Endothelial cell of hepatic sinusoid (primary cell): Measurements from ENCODE around the gene RAD18.

ENCODE experiments used
- in situ Hi-C: cut with HindIII; loops from 2 replicates; pipeline ENCODE4 v1.10.0; 2017; ENCODE audit warnings: low sequenced_read_pairs

The RAD18 gene

GRCh38 chr3:8966820-8967348, 3.6 kb upstream of the RAD18 start:
- in situ Hi-C loops: no loop called here

DNA sequence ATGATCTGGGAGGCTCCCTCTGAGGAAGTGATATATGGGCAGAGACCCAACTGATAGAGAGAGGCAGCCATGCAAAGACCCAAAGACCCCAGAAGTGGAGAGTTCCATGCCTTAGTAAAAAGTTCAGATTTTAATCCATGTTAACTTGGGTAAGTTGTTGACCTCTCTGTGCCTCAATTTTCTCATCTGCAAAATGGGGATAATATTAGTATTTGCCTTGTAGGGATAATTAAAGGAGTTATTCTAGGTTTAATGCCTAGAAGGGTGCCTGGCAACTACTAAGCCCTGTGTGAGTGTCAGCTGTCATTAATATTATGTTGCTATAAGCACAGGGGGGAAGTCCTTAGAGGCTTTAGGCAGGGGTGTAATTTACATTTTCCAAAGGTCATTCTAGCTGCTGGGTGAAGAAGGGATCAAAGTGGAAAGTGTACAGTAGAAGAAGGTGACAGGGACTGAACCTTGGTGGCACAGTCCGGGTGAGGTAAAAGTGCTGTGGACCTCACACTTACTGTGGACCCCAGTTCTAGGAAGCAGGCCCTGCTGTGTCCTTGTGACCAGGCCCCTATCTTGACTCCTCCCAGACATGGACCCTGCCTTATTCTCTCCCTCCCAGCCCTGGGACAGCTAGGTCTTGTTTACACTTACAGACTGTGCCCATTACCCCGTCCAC, 3.0 kb upstream of the RAD18 start:
- in situ Hi-C loops: no loop called here

- in situ Hi-C loops: loop anchor here (5.0 kb wide), 1 partner anchor 62 kb away; no protein-coding TSS in a partner anchor
These were observed 1.4 kb upstream of the RAD18 start for GRCh38 chr3:8964436-8965370.

DNA sequence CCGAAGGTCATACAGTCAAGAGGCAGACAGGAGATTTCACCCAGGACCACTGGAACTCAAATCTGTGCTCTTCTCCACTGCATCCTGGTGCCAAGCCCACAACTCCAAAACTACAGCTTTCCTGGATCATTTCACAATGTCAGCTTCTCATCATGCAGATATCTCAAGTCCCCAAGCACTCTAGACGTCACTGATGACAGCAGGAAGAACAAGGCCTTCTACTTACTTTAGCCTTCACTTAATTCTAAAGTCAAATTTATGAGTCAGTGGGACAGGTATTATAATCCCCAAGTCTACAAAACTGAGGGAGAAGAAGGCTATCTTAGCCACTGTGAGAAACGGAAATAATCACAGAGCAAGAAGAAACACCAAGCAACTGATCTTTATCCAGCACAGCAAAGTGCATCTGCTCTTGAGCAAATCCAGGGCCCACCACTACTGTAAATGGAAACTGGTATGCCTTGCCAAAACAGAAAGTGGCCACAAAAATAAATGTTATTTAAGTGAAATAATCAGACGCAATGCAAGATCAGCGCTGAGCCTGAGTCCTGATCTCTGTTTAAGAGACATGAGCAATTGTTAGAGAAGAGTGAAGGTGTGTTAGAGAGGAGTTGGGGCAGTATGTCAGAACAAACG, 928 bp downstream of the RAD18 start:
- in situ Hi-C loops: loop anchor here (5.0 kb wide), 1 partner anchor 60 kb away; no protein-coding TSS in a partner anchor

DNA sequence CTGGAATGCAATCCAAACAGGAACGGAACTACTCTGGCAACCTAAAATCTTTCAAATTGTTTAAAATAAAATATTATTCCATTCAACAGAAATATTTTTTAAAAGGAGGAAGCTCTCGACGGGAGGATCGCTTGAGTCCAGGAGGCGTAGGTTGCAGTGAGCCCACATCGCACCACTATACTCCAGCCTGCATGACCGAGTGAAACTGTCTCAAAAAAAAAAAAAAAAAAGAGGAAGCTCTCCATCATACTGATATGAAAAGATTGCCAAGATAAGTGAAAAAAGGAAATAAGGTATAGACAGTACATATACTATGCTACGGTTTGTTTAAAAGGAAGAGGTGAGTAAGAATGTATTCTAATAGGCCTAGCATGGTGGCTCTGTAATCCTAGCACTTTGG, 3.6 kb downstream of the RAD18 start:
- in situ Hi-C loops: loop anchor here (5.0 kb wide), 1 partner anchor 57 kb away; no protein-coding TSS in a partner anchor

GRCh38 chr3:8954938-8955763, 8.1 kb downstream of the RAD18 start:
- in situ Hi-C loops: no loop called here

GRCh38 chr3:8953313-8953712, 10.0 kb downstream of the RAD18 start:
- in situ Hi-C loops: no loop called here

DNA sequence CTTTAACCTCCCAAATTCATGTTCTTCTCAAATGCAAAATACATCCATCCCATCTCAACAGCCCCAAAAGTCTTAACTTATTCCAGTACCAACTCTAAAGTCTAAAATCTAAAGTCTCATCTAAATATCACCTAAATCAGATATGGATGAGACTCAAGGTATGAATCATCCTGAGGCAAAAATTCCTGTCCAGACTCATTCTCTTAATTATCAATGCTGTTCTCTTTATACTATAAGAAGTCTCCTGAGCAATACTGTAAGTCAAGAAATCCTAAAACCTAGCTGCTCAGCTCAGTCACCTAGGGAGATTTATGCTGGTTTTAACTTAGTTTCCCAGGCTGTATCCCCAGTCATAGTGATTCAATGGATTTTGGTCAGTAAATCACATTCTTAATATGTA, 11.1 kb downstream of the RAD18 start:
- in situ Hi-C loops: no loop called here

GRCh38 chr3:8945890-8946600, 17.2 kb downstream of the RAD18 start:
- in situ Hi-C loops: no loop called here

GRCh38 chr3:8942746-8943488, 20.4 kb downstream of the RAD18 start:
- in situ Hi-C loops: no loop called here

GRCh38 chr3:8942115-8942514, 21.2 kb downstream of the RAD18 start:
- in situ Hi-C loops: no loop called here

DNA sequence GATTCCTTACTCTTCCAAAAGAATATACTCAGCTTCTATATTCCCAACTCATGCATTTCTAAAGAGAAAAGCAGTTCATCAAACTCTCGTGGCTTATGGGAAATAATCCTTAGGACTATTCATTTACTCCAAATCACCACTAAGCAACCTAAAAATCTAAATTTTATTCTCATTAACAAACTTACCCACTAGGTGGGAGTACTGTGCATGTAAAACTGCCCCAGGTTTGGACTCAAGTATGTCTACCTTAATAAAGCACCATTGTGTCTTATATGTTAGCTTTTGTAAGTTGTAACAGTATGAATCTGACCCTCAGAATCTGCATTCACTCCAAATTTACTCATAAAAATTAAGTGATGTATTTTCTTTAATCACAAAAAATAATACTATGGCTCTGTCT, 25.3 kb downstream of the RAD18 start:
- in situ Hi-C loops: no loop called here

DNA sequence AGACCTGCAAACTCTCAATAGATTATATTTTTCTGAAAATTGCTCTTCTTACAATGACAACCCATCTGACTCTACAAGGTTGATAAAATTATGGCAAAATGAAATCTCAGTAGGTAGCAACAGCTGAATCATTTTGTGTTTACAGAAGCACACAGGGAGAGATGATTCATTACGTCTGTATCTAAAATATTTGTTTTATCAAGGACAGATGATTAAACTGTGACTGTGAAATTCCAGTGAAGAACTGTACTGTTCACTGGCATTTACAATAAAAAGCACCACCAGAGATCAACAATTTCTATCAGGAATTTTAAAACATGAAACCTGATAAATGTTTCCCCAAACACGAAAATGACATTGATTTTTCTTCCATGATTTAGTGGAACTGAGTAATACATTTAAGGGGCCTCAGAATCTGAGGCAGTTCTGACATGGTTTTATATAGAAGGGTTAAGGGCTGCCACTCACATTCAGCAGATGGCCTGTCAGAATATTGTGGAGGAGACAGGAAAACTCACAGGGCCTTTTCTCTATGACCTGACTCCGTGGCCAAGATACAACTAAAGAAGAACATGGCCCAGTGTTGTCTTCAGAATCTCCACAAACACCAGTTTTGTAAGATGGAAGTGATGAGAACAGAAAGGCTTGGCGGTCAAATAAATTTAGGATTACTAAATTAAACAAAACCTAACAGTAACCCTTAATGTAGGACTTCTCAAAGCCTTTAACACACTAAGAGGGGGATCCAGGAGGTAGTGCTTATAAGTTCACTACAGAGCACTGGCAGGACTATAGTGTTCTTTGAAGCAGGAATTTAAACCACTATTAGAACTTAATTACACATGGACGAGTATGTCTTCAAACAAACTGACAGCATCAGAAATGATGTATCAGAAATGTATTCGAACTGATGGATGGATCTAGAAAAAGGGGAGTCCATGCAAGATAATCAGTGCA, 25.9 kb downstream of the RAD18 start:
- in situ Hi-C loops: no loop called here

DNA sequence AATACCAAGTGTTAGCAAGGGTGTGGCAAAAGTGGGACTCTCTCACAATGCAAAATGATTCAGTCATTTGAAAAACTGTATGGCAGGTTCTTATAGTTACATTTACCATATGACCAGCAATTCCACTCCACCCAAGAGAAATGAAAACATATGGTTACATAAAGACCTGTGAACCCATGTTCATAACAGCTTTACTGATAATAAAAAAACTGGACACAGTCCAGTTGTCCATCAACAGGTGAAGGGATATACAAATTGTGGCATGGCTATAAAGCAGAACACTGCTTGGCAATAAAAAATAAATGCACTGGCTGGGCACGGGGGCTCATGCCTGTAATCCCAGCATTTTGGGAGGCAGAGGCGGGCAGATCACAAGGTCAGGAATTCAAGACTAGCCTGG, 30.8 kb downstream of the RAD18 start:
- in situ Hi-C loops: no loop called here

- in situ Hi-C loops: no loop called here
These were observed 31.9 kb downstream of the RAD18 start for GRCh38 chr3:8931342-8931741.

DNA sequence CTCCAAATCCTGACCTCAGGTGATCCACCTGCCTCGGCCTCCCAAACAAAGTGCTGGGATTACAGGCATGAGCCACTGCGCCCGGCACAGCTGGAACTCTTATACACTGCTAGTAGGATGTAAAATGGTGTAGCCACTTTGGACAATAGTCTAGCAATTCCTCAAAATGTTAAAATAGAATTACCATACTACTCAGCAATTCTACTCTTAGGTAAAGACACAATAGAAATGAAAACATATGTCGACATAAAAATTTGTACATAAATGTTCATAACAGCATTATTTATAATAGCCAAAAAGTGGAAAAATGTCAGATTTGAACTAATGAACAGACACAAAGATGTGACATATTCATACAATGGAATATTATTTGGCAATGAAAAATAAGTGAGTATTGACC, 33.4 kb downstream of the RAD18 start:
- in situ Hi-C loops: no loop called here

GRCh38 chr3:8914491-8914890, 48.8 kb downstream of the RAD18 start:
- in situ Hi-C loops: no loop called here

GRCh38 chr3:8911781-8912180, 51.5 kb downstream of the RAD18 start:
- in situ Hi-C loops: no loop called here
